Dedifferentiated amniotic fluid mesenchymal stem cell (primary cell): ENCODE results near the gene BLACAT1.
"Not testable (repeated sequence)": the region's sequence is repeated elsewhere in the genome, so short reads cannot be mapped to it uniquely, and the experiment has no call there.

Experiments used
- DNase-seq: peaks from one replicate; pipeline ENCODE4 v3.0.0-alpha.2; 2016; ENCODE audit errors: extremely low spot score

BLACAT1 gene

DNA sequence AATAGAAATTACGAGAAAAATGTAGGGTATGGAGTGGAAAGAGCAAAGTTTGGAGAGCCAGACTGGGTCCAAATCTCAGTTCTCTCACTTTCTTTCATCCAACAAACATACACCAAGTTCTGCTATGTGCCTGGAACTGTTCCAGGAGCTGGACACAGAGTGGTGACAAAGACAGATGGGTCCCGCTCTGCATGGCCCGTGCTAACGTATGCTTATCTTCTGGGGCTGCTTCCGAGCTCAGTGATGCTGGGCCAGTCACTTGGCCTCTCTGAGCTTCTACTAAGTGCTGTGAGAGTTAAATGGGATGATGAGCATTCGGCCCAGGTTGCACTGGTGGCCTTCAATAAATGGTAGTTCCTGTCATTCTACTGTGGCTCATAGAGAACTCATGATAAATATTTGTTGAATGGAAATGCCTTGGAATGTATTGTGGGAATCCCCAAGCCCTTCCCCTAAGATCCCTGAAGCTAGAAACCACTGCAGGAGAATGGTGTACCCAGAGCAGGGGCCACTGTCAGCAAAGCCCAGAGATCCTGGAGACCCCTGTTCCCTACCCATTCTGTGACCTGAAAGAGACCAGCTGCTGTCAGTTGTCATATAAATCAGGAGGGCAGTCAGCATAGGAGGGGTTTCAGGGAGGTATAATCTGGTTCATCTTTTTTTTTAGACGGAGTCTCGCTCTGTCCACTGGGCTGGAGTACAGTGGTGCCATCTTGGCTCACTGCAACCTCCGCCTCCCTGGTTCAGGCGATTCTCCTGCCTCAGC, 37.8 kb downstream of the BLACAT1 start:
- DNase-seq: no peak

DNA sequence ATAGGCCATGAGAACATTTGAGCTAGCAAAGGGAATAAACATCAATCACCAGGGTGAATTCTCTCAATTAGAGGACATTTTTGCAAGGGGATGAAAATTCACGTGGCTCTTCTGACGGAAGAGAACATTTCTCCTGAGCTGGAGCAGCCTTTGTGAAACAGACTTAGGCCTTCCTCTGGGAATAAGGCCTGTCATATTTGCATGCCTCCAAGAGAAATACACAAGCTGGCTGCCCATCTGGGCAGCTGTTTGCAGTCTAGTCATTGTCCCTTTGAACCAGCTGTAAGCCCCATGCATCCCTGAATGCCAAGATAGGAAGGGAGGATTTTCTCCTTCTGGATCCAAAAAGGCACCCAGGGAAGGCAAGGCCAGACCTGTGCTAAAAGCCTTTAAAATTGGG, 39.5 kb downstream of the BLACAT1 start:
- no peak for DNase-seq

- no peak for DNase-seq
These were observed 45.1 kb downstream of the BLACAT1 start for GRCh38 chr1:205410581-205411298.

DNA sequence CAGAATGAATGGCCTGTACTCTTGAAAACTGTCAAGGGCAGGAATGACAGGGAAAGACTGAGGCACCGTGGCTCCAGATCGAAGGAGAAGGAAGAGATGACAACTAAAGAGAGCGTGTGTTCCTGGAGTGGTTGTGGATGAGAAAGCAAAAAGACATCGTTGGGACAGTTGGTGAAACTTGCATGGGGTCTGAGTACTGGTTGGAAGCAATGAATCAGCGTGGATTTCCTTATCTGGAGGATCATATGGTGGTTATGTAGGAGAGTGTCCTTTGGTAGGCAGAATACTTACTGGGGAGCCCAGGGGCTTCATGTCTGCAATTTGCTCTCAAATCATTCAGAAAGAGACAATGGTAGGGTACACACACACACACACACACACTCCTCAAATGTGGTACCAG, 47.9 kb downstream of the BLACAT1 start:
- DNase-seq: no peak

DNA sequence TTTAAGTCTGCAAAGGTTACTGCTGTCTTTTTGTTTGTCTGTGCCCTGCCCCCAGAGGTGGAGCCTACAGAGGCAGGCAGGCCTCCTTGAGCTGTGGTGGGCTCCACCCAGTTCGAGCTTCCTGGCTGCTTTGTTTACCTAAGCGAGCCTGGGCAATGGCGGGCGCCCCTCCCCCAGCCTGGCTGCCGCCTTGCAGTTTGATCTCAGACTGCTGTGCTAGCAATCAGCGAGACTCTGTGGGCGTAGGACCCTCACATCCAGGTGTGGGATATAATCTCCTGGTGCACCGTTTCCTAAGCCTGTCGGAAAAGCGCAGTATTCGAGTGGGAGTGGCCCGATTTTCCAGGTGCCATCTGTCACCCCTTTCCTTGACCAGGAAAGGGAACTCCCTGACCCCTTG, 49.6 kb downstream of the BLACAT1 start:
- not testable (repeated sequence) for DNase-seq
